Measurements from ENCODE around the gene KPNB1.

KPNB1 gene

DNA sequence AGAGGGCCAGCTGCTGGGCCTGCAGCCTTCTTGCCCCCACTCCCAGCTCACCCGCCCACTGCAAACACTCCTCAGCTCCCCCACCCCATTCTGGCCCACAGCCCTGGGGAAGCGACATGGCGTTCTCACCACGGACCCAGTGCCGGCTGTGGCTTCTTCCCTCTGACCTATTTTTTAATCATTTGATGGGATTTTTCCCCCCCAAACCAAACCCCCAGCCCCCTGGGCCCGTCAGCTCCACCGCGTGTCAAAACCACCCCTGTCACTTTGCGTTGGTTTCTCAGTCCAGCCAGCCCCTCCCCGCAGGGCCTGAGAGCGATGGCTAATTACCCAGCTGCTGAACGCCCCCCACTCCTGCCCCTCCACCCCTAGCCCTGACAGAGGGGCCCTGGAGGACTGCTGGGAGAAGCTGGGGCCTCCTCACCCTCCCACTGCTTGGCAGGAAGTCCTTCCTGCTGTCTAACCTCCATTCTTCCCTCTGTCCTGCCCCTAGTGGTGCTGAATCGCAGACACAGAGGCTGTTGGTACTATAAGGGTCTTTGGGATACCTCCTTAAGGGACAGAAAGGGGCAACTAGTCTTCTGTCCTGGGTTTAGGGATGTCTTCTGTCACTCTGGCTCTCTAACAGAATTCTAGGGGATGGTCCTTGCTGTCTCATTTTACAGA, 75.9 kb downstream of the KPNB1 start:
- FAIRE-seq: no peak
- no peak for DNase-seq (ENCODE audit: insufficient read length, low spot score)

- no peak for FAIRE-seq
- DNase-seq (ENCODE audit: insufficient read length, low spot score): no peak
These were observed 77.3 kb downstream of the KPNB1 start for GRCh38 chr17:47726796-47727703.

GRCh38 chr17:47727704-47728036, 78.0 kb downstream of the KPNB1 start:
- no peak for FAIRE-seq
- no peak for DNase-seq (ENCODE audit: insufficient read length, low spot score)

DNA sequence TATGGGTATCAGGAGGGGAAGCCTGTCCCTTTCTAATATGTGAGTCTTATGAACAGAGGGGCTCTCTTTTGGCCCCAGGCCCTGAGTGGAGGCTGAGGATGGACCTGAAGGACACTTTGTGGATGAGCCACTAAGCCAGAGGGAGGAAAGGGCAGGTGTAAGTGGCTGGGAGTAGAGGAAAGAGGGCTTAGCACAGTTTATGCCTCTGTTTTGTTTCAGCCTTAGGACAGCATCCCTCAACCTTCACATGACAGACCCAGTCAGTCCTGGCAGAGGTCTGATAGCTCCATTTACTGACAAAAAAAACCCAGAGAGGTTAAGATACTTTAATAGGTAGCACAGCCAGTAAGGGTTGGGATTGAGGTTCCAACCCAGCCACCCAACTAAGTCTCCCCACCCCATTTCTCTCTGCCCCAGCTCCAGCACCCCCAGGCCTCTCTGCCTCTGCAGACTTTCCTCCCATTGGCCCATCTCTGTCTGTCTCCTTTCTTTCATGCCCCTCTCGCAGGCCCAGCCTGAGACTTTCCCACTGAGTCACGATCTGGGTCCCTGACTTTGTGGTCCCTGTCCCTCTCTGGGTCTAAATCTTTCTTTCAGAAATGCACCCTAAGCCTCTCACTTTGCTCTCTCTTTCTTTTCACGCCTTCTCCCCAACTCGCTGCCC, 78.6 kb downstream of the KPNB1 start:
- FAIRE-seq: no peak
- no peak for DNase-seq (ENCODE audit: insufficient read length, low spot score)

GRCh38 chr17:47729476-47729875, 79.8 kb downstream of the KPNB1 start:
- FAIRE-seq: no peak
- no peak for DNase-seq (ENCODE audit: insufficient read length, low spot score)

DNA sequence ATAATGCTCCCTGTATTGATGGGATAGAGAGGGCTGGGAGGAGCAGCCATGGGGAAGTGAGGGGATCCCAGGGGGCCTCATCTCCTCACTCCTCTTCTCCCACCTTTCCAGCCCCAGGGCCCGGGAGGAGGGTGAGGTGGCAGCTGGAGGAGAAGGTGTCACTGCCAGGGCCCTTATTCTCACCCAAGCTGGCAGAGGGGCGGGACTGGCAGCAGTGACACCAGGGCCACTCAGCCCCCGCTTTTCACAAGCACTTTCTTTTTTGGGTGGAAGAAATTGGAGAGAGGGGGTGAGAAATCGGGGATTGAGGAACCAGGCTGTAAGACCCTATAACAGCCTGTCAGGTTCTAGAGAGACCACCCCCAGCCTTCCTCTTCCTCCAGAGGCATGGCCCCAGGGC, 81.0 kb downstream of the KPNB1 start:
- DNase-seq (ENCODE audit: insufficient read length, low spot score) (no peak), FAIRE-seq (no peak)

- no peak for DNase-seq (ENCODE audit: insufficient read length, low spot score)
- peak; percentile 61 for FAIRE-seq
These were observed 81.7 kb downstream of the KPNB1 start for GRCh38 chr17:47731396-47731795.

GRCh38 chr17:47732399-47733046, 82.8 kb downstream of the KPNB1 start:
- DNase-seq (ENCODE audit: insufficient read length, low spot score) (no peak), FAIRE-seq (peak; percentile 48)

DNA sequence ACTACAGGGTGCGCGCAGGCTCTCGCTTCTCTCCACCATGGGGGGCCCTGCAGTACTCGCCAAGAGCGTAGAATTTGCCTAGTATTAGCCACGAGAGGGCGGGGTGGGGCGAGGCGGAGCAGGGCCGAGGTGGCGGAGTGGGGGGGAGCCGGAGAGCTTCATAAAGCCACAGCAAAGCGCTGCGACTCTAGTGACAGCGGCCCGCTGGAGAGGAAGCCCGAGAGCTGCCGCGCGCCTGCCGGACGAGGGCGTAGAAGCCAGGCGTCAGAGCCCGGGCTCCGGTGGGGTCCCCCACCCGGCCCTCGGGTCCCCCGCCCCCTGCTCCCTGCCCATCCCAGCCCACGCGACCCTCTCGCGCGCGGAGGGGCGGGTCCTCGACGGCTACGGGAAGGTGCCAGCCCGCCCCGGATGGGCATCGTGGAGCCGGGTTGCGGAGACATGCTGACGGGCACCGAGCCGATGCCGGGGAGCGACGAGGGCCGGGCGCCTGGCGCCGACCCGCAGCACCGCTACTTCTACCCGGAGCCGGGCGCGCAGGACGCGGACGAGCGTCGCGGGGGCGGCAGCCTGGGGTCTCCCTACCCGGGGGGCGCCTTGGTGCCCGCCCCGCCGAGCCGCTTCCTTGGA, 83.4 kb downstream of the KPNB1 start, which contains the start of gene TBX21:
Gene TBX21, plus strand, starts transcription at position 190 of the 627 bp plus-strand sequence. Its CDS starts 219 bp downstream, at position 409.
- FAIRE-seq: peak; percentile 90

GRCh38 chr17:47733674-47734410, 84.1 kb downstream of the KPNB1 start:
- peak; percentile 37 for FAIRE-seq
- no peak for DNase-seq (ENCODE audit: insufficient read length, low spot score)

More for the DNA sequence above, 83.4 kb downstream of the KPNB1 start, which contains the start of gene TBX21:
- peak; percentile 86 for DNase-seq (ENCODE audit: insufficient read length, low spot score)

GRCh38 chr17:47735139-47735464, 85.4 kb downstream of the KPNB1 start:
- FAIRE-seq: no peak

More at GRCh38 chr17:47735139-47735464, 85.4 kb downstream of the KPNB1 start:
- no peak for DNase-seq (ENCODE audit: insufficient read length, low spot score)
